Fibroblast of lung (primary cell): ENCODE data around the gene MAPK4. TPM values are rescaled to one million over a fixed set of nuclear protein-coding genes. Genes with fewer than 3 reads are reported as not detected.

ENCODE experiments used
- DNase-seq, 2 donors: peaks; one replicate each; pipeline versions ENCODE4 v3.0.0 to v3.0.0-alpha.2; 2010; ENCODE audit warnings: low read depth in 2 of 2
- H2AFZ ChIP-seq: 2 replicates; pipeline ENCODE4 v1.5.1; 2012; ENCODE audit warnings: low read length, control low read depth, inconsistent platforms
- H3K27ac ChIP-seq: 2 replicates; pipeline ENCODE4 v1.5.1; 2011; ENCODE audit warnings: low read length, control low read depth; ENCODE audit not compliant: insufficient read depth
- H3K27me3 ChIP-seq: 2 replicates; pipeline ENCODE4 v1.5.1; 2011; ENCODE audit warnings: mild to moderate bottlenecking, low read length; ENCODE audit not compliant: control insufficient read depth, insufficient read depth
- H3K36me3 ChIP-seq: 2 replicates; pipeline ENCODE4 v1.5.1; 2011; ENCODE audit warnings: low read length; ENCODE audit not compliant: control insufficient read depth, insufficient read depth
- H3K4me1 ChIP-seq: 2 replicates; pipeline ENCODE4 v1.5.1; 2011; ENCODE audit warnings: low read length; ENCODE audit not compliant: control insufficient read depth, insufficient read depth; ENCODE audit errors: extremely low read depth
- H3K4me2 ChIP-seq: 2 replicates; pipeline ENCODE4 v1.5.1; 2011; ENCODE audit warnings: low read length, control low read depth; ENCODE audit not compliant: insufficient read depth; ENCODE audit errors: extremely low read depth
- H3K4me3 ChIP-seq, 4 experiments: fragments of 200-600 bp in 1 of 4; sonication (generic) in 1 of 4; replicated peaks in 1 of 4; 2 replicates each; pipeline ENCODE4 v1.5.1; 2011 to 2016; ENCODE audit warnings: low read length in 4 of 4, low read depth in 3 of 4, mild to moderate bottlenecking in 3 of 4, control low read depth in 2 of 4, inconsistent platforms in 1 of 4, mixed read lengths in 1 of 4; ENCODE audit not compliant: insufficient read depth in 1 of 4; ENCODE audit errors: control extremely low read depth in 1 of 4
- H3K79me2 ChIP-seq: 2 replicates; pipeline ENCODE4 v1.5.1; 2012; ENCODE audit warnings: mild to moderate bottlenecking, low read length, inconsistent platforms; ENCODE audit not compliant: control insufficient read depth, insufficient read depth
- H3K9ac ChIP-seq: 2 replicates; pipeline ENCODE4 v1.5.1; 2011; ENCODE audit warnings: mild to moderate bottlenecking, low read length, control low read depth; ENCODE audit not compliant: insufficient read depth
- H3K9me3 ChIP-seq: 2 replicates; pipeline ENCODE4 v1.5.1; 2012; ENCODE audit warnings: low read depth, low read length; ENCODE audit not compliant: control insufficient read depth, insufficient read depth
- H4K20me1 ChIP-seq: 2 replicates; pipeline ENCODE4 v1.5.1; 2011; ENCODE audit warnings: low read length; ENCODE audit not compliant: control insufficient read depth, insufficient read depth; ENCODE audit errors: extremely low read depth
- EZH2 ChIP-seq: IDR thresholded peaks from 2 replicates; pipeline ENCODE4 v1.5.1; 2012; ENCODE audit warnings: low read length, control low read depth, mild to moderate bottlenecking; ENCODE audit errors: missing control alignments
- polyA plus RNA-seq, 2 donors: library from polyadenylated mRNA; depleted of rRNA in 1 of 2; stranded (reverse) in 1 of 2; unstranded in 1 of 2; fragments of >200 nt; gene quantifications; 2 replicates each; pipeline ENCODE4 v1.2.1, GENCODE V29; 2011 to 2012; ENCODE audit warnings: missing spikeins in 1 of 2
- total RNA-seq: library from RNA; depleted of rRNA; stranded (reverse); fragments of >200 nt; gene quantifications from 2 replicates; pipeline ENCODE4 v1.2.1, GENCODE V29; 2014
- TF ChIP-seq, protein P1 (sequence below), 2 donors: IDR thresholded peaks in 1 of 2; conservative IDR thresholded peaks in 1 of 2; 1 replicate in 1 of 2; 2 replicates in 1 of 2; pipeline ENCODE4 v1.5.1; 2011 to 2012; ENCODE audit warnings: low read length in 2 of 2, control low read depth in 1 of 2, inconsistent platforms in 1 of 2, low read depth in 1 of 2, mild to moderate bottlenecking in 1 of 2

Gene MAPK4
- total and polyA plus RNA-seq, 2 donors (not counting 1 experiment from before 2014, with no cell fraction given), result not detected

- Histone ChIP-seq H4K20me1 (no peaks in the 10 kb centered on the region), H3K36me3 (no peaks in the 10 kb centered on the region), H3K27me3 (no peaks in the 10 kb centered on the region), H2AFZ (no peak overlapping the region), H3K4me3 (no peak overlapping the region), H3K9me3 (no peaks in the 10 kb centered on the region), H3K9ac (no peak overlapping the region), H3K79me2 (no peaks in the 10 kb centered on the region), H3K4me1 (no peaks in the 10 kb centered on the region), H3K4me2 (no peak overlapping the region), H3K27ac (no peak overlapping the region)
- no peak for DNase-seq
- no peak for TF ChIP-seq EZH2
- TF ChIP-seq, protein P1, sequence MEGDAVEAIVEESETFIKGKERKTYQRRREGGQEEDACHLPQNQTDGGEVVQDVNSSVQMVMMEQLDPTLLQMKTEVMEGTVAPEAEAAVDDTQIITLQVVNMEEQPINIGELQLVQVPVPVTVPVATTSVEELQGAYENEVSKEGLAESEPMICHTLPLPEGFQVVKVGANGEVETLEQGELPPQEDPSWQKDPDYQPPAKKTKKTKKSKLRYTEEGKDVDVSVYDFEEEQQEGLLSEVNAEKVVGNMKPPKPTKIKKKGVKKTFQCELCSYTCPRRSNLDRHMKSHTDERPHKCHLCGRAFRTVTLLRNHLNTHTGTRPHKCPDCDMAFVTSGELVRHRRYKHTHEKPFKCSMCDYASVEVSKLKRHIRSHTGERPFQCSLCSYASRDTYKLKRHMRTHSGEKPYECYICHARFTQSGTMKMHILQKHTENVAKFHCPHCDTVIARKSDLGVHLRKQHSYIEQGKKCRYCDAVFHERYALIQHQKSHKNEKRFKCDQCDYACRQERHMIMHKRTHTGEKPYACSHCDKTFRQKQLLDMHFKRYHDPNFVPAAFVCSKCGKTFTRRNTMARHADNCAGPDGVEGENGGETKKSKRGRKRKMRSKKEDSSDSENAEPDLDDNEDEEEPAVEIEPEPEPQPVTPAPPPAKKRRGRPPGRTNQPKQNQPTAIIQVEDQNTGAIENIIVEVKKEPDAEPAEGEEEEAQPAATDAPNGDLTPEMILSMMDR (conservative IDR thresholded peaks at IDR 0.05 in 1 of 2, IDR thresholded peaks at IDR 0.05 in 1 of 2; ENCODE audit: low read depth in 1 of 2, low read length in 2 of 2), result no peak
These were observed 140.6 kb downstream of the MAPK4 start for GRCh38 chr18:50700245-50701165.

DNA sequence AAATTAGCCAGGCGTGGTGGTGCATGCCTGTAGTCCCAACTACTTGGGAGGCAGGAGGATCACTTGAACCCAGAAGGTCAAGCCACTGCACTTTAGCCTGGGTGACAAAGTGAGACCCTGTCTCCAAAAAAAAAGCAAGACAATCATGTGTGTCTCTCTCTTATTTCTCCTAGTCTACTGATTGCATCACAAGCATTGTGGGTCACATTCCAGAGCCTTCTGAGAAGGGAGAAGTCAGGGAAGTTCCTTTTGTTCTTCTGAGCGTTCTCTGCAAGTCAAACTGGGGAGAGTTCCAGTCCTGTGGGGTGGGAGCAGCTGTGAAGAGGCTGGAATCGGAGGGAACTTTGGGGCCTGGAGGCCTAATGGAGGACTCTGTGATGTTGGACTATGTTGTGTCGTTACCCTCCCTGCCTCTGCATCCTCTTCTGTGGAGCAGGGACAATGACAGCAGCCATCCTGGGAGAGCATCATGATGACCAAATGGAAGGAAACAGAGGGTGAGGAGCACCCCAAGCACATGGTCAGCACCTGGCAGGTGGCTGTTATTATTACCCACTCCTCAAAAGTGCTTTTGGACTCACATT is 144.6 kb downstream of the MAPK4 start:
- DNase-seq, result no peak

DNA sequence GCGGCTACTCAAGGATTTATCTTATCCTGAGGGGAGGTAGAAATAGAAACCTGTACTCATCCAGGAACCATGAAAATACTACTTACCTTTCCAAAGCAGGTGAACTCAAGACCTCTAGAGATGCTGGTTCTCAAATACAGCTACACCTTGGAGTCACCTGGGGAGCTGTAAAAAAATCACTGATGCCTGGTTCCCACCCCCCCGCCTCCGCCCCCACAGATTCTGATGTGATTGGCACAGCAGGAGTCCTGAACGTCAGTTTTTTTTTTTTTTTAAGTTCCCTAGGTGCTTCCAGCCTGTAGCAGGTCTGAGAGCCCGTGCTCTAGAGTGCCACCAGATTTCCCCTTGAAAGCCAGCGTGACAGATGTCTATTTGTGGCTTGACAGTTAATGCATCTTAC is 146.3 kb downstream of the MAPK4 start:
- Histone ChIP-seq H3K9ac (no peak overlapping the region), H3K27ac (no peak overlapping the region), H3K9me3 (no peaks in the 10 kb centered on the region), H2AFZ (no peak overlapping the region), H3K4me2 (no peak overlapping the region), H4K20me1 (no peaks in the 10 kb centered on the region), H3K79me2 (no peaks in the 10 kb centered on the region), H3K36me3 (no peaks in the 10 kb centered on the region), H3K4me3 (no peak overlapping the region), H3K27me3 (no peaks in the 10 kb centered on the region), H3K4me1 (no peaks in the 10 kb centered on the region)
- DNase-seq, result no peak
- no peak for TF ChIP-seq EZH2
- TF ChIP-seq, protein P1 (conservative IDR thresholded peaks at IDR 0.05 in 1 of 2, IDR thresholded peaks at IDR 0.05 in 1 of 2; ENCODE audit: low read depth in 1 of 2, low read length in 2 of 2), result no peak

More for the DNA sequence above, 144.6 kb downstream of the MAPK4 start:
- no peaks in the 10 kb centered on the region for H4K20me1 ChIP-seq
- no peak overlapping the region for H3K27ac ChIP-seq
- no peak overlapping the region for H3K4me2 ChIP-seq
- no peak overlapping the region for H3K9ac ChIP-seq
- no peaks in the 10 kb centered on the region for H3K79me2 ChIP-seq
- TF ChIP-seq EZH2, result no peak
- TF ChIP-seq, protein P1 (conservative IDR thresholded peaks at IDR 0.05 in 1 of 2, IDR thresholded peaks at IDR 0.05 in 1 of 2; ENCODE audit: low read depth in 1 of 2, low read length in 2 of 2), result no peak
- no peaks in the 10 kb centered on the region for H3K9me3 ChIP-seq
- no peaks in the 10 kb centered on the region for H3K36me3 ChIP-seq
- H3K4me1 ChIP-seq, result no peaks in the 10 kb centered on the region
- no peak overlapping the region for H3K4me3 ChIP-seq
- no peak overlapping the region for H2AFZ ChIP-seq
- H3K27me3 ChIP-seq, result no peaks in the 10 kb centered on the region
